Mesenteric fat pad (tissue), 1 donor: Measurements from ENCODE around the gene BANF2. TPM values are rescaled to one million over a fixed set of nuclear protein-coding genes. Genes with fewer than 3 reads are reported as not detected.
"Not testable (repeated sequence)": the region's sequence is repeated elsewhere in the genome, so short reads cannot be mapped to it uniquely, and the experiment has no call there.

Source experiments
- DNase-seq: peaks from one replicate; pipeline ENCODE4 v3.0.0-alpha.2; 2020; ENCODE audit warnings: low spot score
- total RNA-seq: library from RNA; stranded (reverse); fragmentation: NEBNext Ultra II Directional; extraction: Animal tissue kit (Norgen Biotek cat#: 25700); gene quantifications from one replicate; pipeline ENCODE4 v1.2.1, GENCODE V29; 2021
- donor health status: DM: yes; HTN: yes; CAD: no.

BANF2 gene
- total RNA-seq, 1 donor from 2014 or later, result not detected

DNA sequence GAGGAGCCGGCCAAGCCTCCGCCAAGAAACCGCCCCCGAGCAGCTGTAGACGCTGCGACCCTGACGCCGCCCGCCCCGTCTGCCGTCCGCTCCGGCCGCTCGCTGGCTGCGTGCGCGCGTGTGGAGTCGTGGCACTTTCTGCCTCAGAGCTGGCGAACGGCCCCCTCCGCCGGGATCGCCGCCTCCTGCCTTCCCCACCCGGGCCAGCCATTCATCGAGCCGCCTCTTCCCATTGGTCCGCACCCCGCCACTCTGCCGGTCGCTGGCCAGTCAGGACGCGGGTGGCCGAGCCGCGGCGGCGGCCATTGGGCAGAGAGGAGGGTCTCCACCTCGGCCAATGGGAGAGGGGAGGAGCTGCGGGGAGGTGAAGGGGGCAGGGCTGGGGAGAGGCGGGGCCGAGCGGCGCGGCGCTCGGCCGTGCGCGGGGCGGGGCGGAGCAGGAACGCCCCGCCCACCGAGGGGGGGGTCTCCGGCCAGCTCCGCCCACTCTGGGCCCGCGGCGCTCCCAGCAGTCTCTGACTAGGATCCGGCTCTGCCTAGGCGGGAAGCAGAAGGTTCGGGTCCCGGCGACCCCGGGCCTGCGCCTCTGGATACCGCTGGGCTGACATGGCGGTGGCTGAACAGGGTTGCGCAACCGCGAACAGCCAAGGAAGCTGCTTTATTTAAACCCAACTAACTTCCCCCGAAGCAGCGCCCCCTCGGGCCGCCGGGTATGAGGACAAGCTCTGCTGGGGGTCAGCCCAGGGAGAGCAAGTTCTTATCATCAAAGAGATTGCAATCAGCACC lies 17.5 kb upstream of the BANF2 start, which contains the start of gene RRBP1:
Gene RRBP1, minus strand, starts transcription at position 140 of the 786 bp plus-strand sequence. CDS start 21,735 bp downstream, outside the sequence.
- DNase-seq, result peak; percentile 99

- no peak for DNase-seq
Observed at GRCh38 chr20:17682889-17683198, 16.9 kb upstream of the BANF2 start.

DNA sequence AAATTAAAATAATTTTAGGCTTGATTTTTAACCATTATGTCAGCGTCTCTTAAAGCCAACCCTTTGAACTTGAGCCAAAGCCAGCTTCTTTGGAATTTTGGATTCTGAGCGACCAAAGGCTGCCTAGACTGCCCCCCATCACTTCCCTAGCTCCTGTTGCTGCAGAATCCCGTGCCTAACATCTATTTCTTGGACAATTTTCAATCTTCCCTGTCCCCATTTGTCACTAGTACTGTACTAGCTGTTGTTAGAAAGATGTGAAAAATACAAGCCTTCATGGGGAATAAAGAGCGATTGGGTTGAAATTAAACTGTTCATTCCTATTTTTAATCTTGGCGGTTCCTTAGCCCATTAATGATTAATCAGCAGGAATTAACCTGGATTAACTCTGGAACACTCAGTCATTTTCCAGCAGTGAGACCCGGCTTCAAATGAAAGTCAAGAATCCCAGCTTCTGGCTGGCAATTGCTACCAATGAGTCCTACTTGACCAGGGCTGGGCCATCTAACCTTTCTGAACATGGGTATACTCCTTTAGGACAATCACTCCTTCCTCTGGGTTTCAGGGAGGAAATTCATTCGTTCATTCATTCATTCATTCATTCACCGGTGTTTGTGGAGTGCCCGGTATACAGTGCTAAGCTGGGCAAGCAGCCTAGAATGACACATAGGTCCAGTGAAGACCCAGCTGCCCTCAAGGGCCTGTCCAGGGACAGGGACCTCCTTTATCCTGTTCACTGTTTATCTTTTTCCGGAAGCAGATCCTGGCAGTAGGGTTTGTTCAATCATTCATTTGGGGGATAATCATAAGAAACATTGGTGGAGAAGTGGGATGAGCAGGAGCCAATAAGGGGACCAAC lies 16.3 kb upstream of the BANF2 start:
- no peak for DNase-seq

DNA sequence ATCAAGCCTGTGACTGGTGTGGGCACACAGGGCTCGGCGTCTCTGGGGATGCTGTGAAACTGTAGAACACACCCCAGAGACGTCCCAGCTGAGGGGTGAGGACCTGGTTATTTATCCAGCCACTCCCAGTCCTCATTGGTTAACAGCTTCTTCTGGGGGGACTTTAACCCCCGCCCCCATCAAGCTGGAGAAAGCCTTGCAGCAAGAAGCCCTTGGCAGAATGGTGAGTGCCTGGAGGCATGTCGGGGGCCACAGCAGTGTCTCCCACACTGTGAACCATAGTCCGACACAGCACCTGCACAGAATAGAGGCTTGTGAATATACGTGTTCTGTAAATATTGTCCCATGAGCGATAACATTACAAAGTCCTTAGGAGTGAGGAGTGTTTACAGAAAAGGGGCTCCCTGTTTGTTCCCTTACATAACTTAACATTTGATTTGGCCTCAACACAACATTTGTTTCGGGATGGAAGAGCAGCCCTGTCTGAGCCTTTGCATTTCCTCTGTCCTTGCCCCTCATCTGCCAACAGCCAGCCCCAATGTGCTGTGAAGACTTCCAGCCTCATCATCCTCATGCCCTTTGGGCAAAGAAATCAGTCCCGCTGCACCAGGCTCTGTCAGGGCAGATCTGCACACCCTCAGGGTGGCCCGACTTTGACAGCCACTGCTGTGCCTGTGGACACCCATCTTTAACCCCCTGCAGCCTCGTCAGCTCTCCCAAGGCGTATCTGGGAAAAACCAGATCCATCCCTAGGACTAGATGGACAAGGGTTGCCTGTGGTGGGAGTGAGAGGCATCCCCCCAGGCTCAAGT lies 15.5 kb upstream of the BANF2 start:
- no peak for DNase-seq

- DNase-seq, result no peak
Observed at GRCh38 chr20:17685168-17685567, 14.6 kb upstream of the BANF2 start.

GRCh38 chr20:17687800-17688199 lies 12.0 kb upstream of the BANF2 start:
- DNase-seq, result no peak

DNA sequence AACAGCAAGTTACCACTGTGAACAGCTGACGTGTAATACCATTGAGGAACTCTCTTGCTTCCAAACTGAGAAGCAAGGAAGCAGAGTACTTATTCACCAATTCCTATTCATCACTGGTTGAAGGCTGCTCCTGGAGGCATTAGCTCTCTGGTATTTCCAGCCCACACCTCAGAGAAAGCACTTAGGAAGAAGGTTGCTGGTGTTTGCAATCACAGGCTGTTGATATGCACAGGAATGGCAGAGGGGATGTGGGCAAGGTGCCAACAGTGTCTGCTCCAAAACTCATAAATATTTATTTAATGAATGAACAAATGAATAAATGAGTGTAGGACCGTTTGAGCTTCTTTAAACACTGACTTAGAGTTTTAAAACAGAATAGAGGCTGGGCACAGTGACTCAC lies 10.8 kb upstream of the BANF2 start:
- no peak for DNase-seq

- no peak for DNase-seq
Observed at GRCh38 chr20:17690144-17690543, 9.6 kb upstream of the BANF2 start.

GRCh38 chr20:17691758-17692157 lies 8.0 kb upstream of the BANF2 start:
- no peak for DNase-seq

- DNase-seq, result no peak
Observed at GRCh38 chr20:17693444-17694001, 6.2 kb upstream of the BANF2 start.

DNA sequence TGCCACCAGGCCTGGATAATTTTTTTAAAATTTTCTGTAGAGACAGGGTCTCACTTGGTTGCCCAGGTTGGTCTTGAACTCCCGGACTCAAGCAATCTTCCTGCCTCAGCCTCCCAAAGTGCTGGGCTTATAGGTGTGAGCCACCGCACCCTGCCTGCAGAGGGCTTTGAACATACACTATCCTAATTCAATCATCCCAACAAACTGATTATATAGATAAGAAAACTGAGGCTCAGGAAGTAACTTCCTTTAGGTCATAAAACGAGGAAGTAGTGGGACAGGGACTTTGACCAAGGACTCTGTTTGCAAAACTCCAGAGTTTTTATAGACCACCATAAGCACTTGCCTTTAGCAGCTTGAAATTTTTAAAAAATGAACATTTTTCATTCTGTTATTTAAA lies 5.0 kb upstream of the BANF2 start:
- DNase-seq, result no peak

GRCh38 chr20:17696287-17696686 lies 3.5 kb upstream of the BANF2 start:
- no peak for DNase-seq

- DNase-seq, result no peak
Observed at GRCh38 chr20:17697171-17697570, 2.6 kb upstream of the BANF2 start.

- no peak for DNase-seq
Observed at GRCh38 chr20:17698384-17698783, 1.4 kb upstream of the BANF2 start.

GRCh38 chr20:17700637-17701036 lies 871 bp downstream of the BANF2 start:
- DNase-seq, result no peak

- no peak for DNase-seq
Observed at GRCh38 chr20:17701826-17702225, 2.1 kb downstream of the BANF2 start.

- no peak for DNase-seq
Observed at GRCh38 chr20:17704589-17705317, 5.0 kb downstream of the BANF2 start.

DNA sequence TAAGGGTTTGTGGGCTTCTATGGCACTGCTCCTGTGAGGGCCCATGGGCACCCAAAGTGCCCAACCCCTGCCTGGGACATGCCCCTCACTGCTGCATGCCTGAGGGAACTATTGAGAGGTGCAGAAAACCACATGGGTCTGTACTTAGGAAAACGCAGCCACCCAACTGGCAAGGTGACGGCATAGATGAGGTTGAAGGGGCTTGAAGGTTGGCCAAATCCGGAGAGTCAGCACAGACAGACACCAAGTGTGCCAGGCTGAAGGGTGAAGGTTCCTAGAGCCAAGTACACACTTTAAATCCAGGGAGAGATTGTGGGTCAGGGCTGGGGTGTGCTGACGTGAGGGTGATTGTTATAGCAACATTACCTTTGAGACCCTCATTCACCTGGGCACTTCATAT lies 6.2 kb downstream of the BANF2 start:
- DNase-seq, result no peak

GRCh38 chr20:17706632-17707031 lies 6.9 kb downstream of the BANF2 start:
- DNase-seq, result no peak

DNA sequence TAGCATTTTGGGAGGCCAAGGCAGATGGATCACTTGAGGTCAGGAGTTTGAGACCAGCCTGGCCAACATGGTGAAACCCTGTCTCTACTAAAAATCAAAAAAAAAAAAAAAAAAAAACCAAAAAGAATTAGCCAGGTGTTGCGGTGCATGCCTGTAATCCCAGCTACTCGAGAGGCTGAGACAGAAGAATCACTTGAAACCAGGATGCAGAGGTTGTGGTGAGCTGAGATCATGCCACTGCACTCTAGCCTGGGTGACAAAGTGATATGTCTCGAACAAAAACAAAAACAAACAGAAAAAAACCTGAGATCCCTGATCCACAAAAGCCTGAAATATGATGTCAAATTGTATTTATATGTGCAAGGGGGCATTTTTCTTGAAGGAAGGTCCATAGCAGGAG lies 8.2 kb downstream of the BANF2 start:
- not testable (repeated sequence) for DNase-seq
